ENCODE results near the gene ATP9A.

Gene ATP9A

GRCh38 chr20:51810155-51811041 lies 42.2 kb upstream of the ATP9A start:
- DNase-seq (ENCODE audit: low read depth): no peak
- no peak overlapping the region for H3K4me3 ChIP-seq (ENCODE audit: low read depth, low read length)
- TF ChIP-seq, protein P1, sequence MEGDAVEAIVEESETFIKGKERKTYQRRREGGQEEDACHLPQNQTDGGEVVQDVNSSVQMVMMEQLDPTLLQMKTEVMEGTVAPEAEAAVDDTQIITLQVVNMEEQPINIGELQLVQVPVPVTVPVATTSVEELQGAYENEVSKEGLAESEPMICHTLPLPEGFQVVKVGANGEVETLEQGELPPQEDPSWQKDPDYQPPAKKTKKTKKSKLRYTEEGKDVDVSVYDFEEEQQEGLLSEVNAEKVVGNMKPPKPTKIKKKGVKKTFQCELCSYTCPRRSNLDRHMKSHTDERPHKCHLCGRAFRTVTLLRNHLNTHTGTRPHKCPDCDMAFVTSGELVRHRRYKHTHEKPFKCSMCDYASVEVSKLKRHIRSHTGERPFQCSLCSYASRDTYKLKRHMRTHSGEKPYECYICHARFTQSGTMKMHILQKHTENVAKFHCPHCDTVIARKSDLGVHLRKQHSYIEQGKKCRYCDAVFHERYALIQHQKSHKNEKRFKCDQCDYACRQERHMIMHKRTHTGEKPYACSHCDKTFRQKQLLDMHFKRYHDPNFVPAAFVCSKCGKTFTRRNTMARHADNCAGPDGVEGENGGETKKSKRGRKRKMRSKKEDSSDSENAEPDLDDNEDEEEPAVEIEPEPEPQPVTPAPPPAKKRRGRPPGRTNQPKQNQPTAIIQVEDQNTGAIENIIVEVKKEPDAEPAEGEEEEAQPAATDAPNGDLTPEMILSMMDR (IDR thresholded peaks at IDR 0.05; ENCODE audit: control insufficient read depth, extremely low read depth, insufficient read depth): no peak

GRCh38 chr20:51807720-51808250 lies 39.6 kb upstream of the ATP9A start:
- H3K4me3 ChIP-seq (ENCODE audit: low read depth, low read length): no peak overlapping the region
- no peak for DNase-seq (ENCODE audit: low read depth)
- TF ChIP-seq, protein P1 (IDR thresholded peaks at IDR 0.05; ENCODE audit: control insufficient read depth, extremely low read depth, insufficient read depth): no peak

DNA sequence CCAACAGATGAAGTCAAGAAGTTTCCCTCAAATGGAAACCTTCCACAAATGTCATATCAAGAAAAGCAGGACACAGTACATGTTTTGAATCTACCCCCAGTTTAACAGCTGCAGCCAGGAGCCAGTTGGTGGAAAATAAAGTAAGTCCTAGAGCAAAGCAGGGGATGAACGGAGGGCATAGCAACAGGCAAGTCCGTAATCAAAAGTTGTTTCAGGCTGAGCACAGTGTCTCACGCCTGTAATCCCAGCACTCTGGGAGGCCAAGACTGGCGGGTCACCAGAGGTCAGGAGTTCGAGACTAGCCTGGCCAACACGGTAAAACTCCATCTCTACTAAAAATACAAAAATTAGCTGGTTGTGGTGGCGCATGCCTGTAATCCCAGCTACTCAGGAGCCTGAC lies 36.6 kb upstream of the ATP9A start:
- TF ChIP-seq, protein P1 (IDR thresholded peaks at IDR 0.05; ENCODE audit: control insufficient read depth, extremely low read depth, insufficient read depth): no peak
- no peak for DNase-seq (ENCODE audit: low read depth)
- no peak overlapping the region for H3K4me3 ChIP-seq (ENCODE audit: low read depth, low read length)

- H3K4me3 ChIP-seq (ENCODE audit: low read depth, low read length): no peak overlapping the region
- TF ChIP-seq, protein P1 (IDR thresholded peaks at IDR 0.05; ENCODE audit: control insufficient read depth, extremely low read depth, insufficient read depth): no peak
- no peak for DNase-seq (ENCODE audit: low read depth)
Observed at GRCh38 chr20:51803148-51803854, 35.1 kb upstream of the ATP9A start.

- TF ChIP-seq, protein P1 (IDR thresholded peaks at IDR 0.05; ENCODE audit: control insufficient read depth, extremely low read depth, insufficient read depth): no peak
- DNase-seq (ENCODE audit: low read depth): no peak
- no peak within 1 kb of the TSS for H3K4me3 ChIP-seq (ENCODE audit: low read depth, low read length)
Observed at GRCh38 chr20:51802170-51802751, 34.1 kb upstream of the ATP9A start, which contains the start of gene SALL4. TSS of gene SALL4 (minus strand) at chr20:51802521. CDS start at chr20:51802408, 113 bp downstream.

GRCh38 chr20:51801823-51802123 lies 33.6 kb upstream of the ATP9A start:
- TF ChIP-seq, protein P1 (IDR thresholded peaks at IDR 0.05; ENCODE audit: control insufficient read depth, extremely low read depth, insufficient read depth): no peak
- DNase-seq (ENCODE audit: low read depth): no peak
- no peak overlapping the region for H3K4me3 ChIP-seq (ENCODE audit: low read depth, low read length)

All from LNCaP clone FGC (cell line).